HepG2 (cell line): Measurements from ENCODE around the gene ANTXR1. TPM values are rescaled to one million over a fixed set of nuclear protein-coding genes. Genes with fewer than 3 reads are reported as not detected.

Source experiments
- EED ChIP-seq: sonication (generic); formaldehyde crosslinking; IDR thresholded peaks from 2 replicates; pipeline ENCODE4 v1.5.0; 2020; ENCODE audit warnings: mild to moderate bottlenecking, missing genetic modification reagents
- ELF3 ChIP-seq: IDR thresholded peaks from 2 replicates; pipeline ENCODE4 v1.6.1; 2016; ENCODE audit warnings: missing genetic modification reagents, missing compliant biosample characterization
- GLMP ChIP-seq: sonication (generic); formaldehyde crosslinking; IDR thresholded peaks from 2 replicates; pipeline ENCODE4 v1.9.0; 2021; ENCODE audit warnings: missing genetic modification reagents, mild to moderate bottlenecking, borderline replicate concordance
- JUN ChIP-seq: sonication (generic); formaldehyde crosslinking; IDR thresholded peaks from 2 replicates; pipeline ENCODE4 v1.4.0; 2020; ENCODE audit warnings: mild to moderate bottlenecking, missing genetic modification reagents
- NCOA1 ChIP-seq: sonication (generic); formaldehyde crosslinking; IDR thresholded peaks from 2 replicates; pipeline ENCODE4 v1.9.0; 2021; ENCODE audit warnings: missing genetic modification reagents
- NFIC ChIP-seq: IDR thresholded peaks from 2 replicates; pipeline ENCODE4 v1.6.1; 2012; ENCODE audit warnings: mild to moderate bottlenecking, low read length, inconsistent platforms
- NR0B2 ChIP-seq: sonication (generic); formaldehyde crosslinking; IDR thresholded peaks from 2 replicates; pipeline ENCODE4 v1.4.0; 2020; ENCODE audit warnings: mild to moderate bottlenecking, missing genetic modification reagents
- SALL2 ChIP-seq: sonication (generic); formaldehyde crosslinking; IDR thresholded peaks from 2 replicates; pipeline ENCODE4 v1.8.1; 2023; ENCODE audit warnings: mild to moderate bottlenecking, missing genetic modification reagents, inconsistent platforms
- SRSF4 ChIP-seq: fragments of 200-400 bp; formaldehyde crosslinking; IDR thresholded peaks from one replicate; pipeline ENCODE4 v1.6.1; 2018; ENCODE audit warnings: mild to moderate bottlenecking, low read depth, low read length, moderate library complexity; ENCODE audit not compliant: poor library complexity, severe bottlenecking
- STAT5B ChIP-seq: sonication (generic); formaldehyde crosslinking; IDR thresholded peaks from 2 replicates; pipeline ENCODE4 v1.4.0; 2020; ENCODE audit warnings: missing genetic modification reagents
- ZBTB40 ChIP-seq, 2 experiments: fragments of 450-650 bp in 1 of 2; sonication (generic) in 1 of 2; formaldehyde crosslinking in 1 of 2; IDR thresholded peaks; 2 replicates each; pipeline versions ENCODE4 v1.6.1 to v1.8.0; 2016 to 2022; ENCODE audit warnings: antibody characterized with exemption in 1 of 2, mild to moderate bottlenecking in 1 of 2, missing genetic modification reagents in 1 of 2
- ZMYM3 ChIP-seq: sonication (generic); formaldehyde crosslinking; IDR thresholded peaks from 2 replicates; pipeline ENCODE4 v1.5.1; 2020; ENCODE audit warnings: mild to moderate bottlenecking, missing genetic modification reagents
- ZMYM4 ChIP-seq: sonication (generic); formaldehyde crosslinking; IDR thresholded peaks from 2 replicates; pipeline ENCODE4 v1.8.1; 2023; ENCODE audit warnings: mild to moderate bottlenecking, missing genetic modification reagents
- polyA plus RNA-seq, 8 experiments: library from polyadenylated mRNA; depleted of rRNA in 3 of 8; stranded (reverse) in 7 of 8; unstranded in 1 of 8; fragments of >200 nt; fragmentation: Illumina TruSeq in 4 of 8; extraction: Trizol in 4 of 8; gene quantifications; 2 replicates each; pipeline versions ENCODE4 v1.2.1 to v1.2.3, GENCODE V29; 2011 to 2016; ENCODE audit warnings: low read depth in 4 of 8, missing spikeins in 1 of 8, mixed read lengths in 1 of 8; ENCODE audit not compliant: insufficient read depth in 1 of 8
- total RNA-seq, 5 experiments: library from RNA; depleted of rRNA; stranded (reverse); fragments of >200 nt; fragmentation: Illumina TruSeq; extraction: Trizol; gene quantifications; 2 replicates each; pipeline ENCODE4 v1.2.3, GENCODE V29; 2016; ENCODE audit warnings: low read depth in 1 of 5

ANTXR1 gene
- total and polyA plus RNA-seq, 2 of the 13 experiments (the other 11 are each of a cell fraction or from before 2014, with no cell fraction given) = 4.5 to 12.7 TPM

- TF ChIP-seq NCOA1 (CRISPR knock-in tag) (no peak), SRSF4 (no peak), GLMP (CRISPR knock-in tag) (no peak), EED (CRISPR knock-in tag) (no peak), SALL2 (0 out of 2 replicates have a peak, but pooled peaks have one; percentile 38), STAT5B (CRISPR knock-in tag) (no peak), NFIC (0 out of 2 replicates have a peak, but pooled peaks have one; percentile 50), ZMYM4 (peak; percentile 75; the same call in 1 of the 2 replicates), JUN (CRISPR knock-in tag) (peak; percentile 28; the same call in 1 of the 2 replicates), ZMYM3 (0 out of 2 replicates have a peak, but pooled peaks have one; percentile 10), ELF3 (peak; percentile 32; the same call in 1 of the 2 replicates), NR0B2 (no peak), ZBTB40 (IDR thresholded peaks at IDR 0.05) (0 out of 2 replicates have a peak, but pooled peaks have one; percentile 21), ZBTB40 (CRISPR knock-in tag; IDR thresholded peaks at IDR 0.05) (no peak)
Observed at GRCh38 chr2:69203166-69203985, 190.4 kb downstream of the ANTXR1 start (continued).
